ENCODE data around the gene KLHL29.

DNA sequence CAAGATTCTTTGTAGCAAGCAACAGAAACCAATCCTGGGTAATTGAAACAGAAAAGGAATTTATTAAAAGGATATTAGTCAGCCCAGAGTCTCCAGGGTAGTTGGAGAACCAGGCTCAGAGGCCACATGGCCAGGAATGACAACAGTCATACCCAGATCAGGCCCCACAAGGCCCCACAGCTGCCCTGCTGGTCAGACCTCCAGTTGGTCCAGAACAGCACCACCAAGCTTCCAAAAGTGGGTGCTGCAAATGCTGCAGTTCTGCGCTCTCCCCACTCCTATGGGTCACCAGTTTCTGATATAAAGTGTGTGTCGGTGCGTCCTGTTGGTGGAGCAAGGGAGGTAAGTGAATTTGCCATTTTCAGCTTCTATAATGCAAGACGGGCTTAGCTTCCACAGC, 29.9 kb downstream of the KLHL29 start:
- TF ChIP-seq CTCF (IDR thresholded peaks at IDR 0.05) (no peak), POLR2A (IDR thresholded peaks at IDR 0.05) (no peak)
